Keratinocyte (primary cell): ENCODE measurements around the gene NPAS3. TPM values are rescaled to one million over a fixed set of nuclear protein-coding genes. Genes with fewer than 3 reads are reported as not detected.

Experiments used
- DNase-seq: peaks from one replicate; pipeline ENCODE4 v3.0.0-alpha.2; 2011; ENCODE audit warnings: low read depth, missing footprints, low spot score
- FAIRE-seq: peaks from 2 replicates; lab custom pipeline; 2011; peaks lifted over from hg19 to GRCh38; lab: Jason Lieb, UNC
- H2AFZ ChIP-seq: 2 replicates; pipeline ENCODE4 v1.6.0; 2012; ENCODE audit warnings: low read length, control low read depth, inconsistent platforms; ENCODE audit not compliant: control insufficient read depth
- H3K27ac ChIP-seq: 2 replicates; pipeline ENCODE4 v1.5.1; 2011; ENCODE audit warnings: low read length; ENCODE audit not compliant: control insufficient read depth, insufficient read depth
- H3K27me3 ChIP-seq: 3 replicates; pipeline ENCODE4 v1.6.0; 2011; ENCODE audit warnings: low read length; ENCODE audit not compliant: control insufficient read depth, insufficient read depth; ENCODE audit errors: extremely low read depth
- H3K36me3 ChIP-seq, 2 experiments: 2 replicates in 1 of 2; 3 replicates in 1 of 2; pipeline ENCODE4 v1.5.1; 2011; ENCODE audit warnings: low read length in 2 of 2, mild to moderate bottlenecking in 1 of 2; ENCODE audit not compliant: control insufficient read depth in 2 of 2, insufficient read depth in 2 of 2; ENCODE audit errors: extremely low read depth in 1 of 2
- H3K4me1 ChIP-seq: 3 replicates; pipeline ENCODE4 v1.5.1; 2011; ENCODE audit warnings: low read length; ENCODE audit not compliant: control insufficient read depth, insufficient read depth; ENCODE audit errors: extremely low read depth
- H3K4me2 ChIP-seq: 3 replicates; pipeline ENCODE4 v1.6.0; 2011; ENCODE audit warnings: low read depth, low read length; ENCODE audit not compliant: control insufficient read depth, insufficient read depth; ENCODE audit errors: extremely low read depth
- H3K4me3 ChIP-seq, 3 experiments: fragments of 200-600 bp in 1 of 3; sonication (generic) in 1 of 3; 2 replicates in 2 of 3; 3 replicates in 1 of 3; pipeline ENCODE4 v1.5.1; 2011 to 2016; ENCODE audit warnings: low read length in 3 of 3, mild to moderate bottlenecking in 3 of 3, control low read depth in 2 of 3, inconsistent platforms in 1 of 3, low read depth in 1 of 3, mixed read lengths in 1 of 3, mixed run types in 1 of 3, moderate library complexity in 1 of 3; ENCODE audit not compliant: control insufficient read depth in 2 of 3, insufficient read depth in 2 of 3; ENCODE audit errors: extremely low read depth in 1 of 3
- H3K79me2 ChIP-seq: 2 replicates; pipeline ENCODE4 v1.6.0; 2012; ENCODE audit warnings: low read length; ENCODE audit not compliant: control insufficient read depth, insufficient read depth
- H3K9ac ChIP-seq: 3 replicates; pipeline ENCODE4 v1.6.0; 2011; ENCODE audit warnings: low read length; ENCODE audit not compliant: control insufficient read depth, insufficient read depth; ENCODE audit errors: extremely low read depth
- H3K9me1 ChIP-seq: 3 replicates; pipeline ENCODE4 v1.6.0; 2011; ENCODE audit warnings: low read length; ENCODE audit not compliant: control insufficient read depth, insufficient read depth; ENCODE audit errors: extremely low read depth
- H3K9me3 ChIP-seq: 2 replicates; pipeline ENCODE4 v1.5.1; 2012; ENCODE audit warnings: low read depth, low read length; ENCODE audit not compliant: control insufficient read depth
- H4K20me1 ChIP-seq: 3 replicates; pipeline ENCODE4 v1.6.0; 2011; ENCODE audit warnings: low read length; ENCODE audit not compliant: control insufficient read depth, insufficient read depth; ENCODE audit errors: extremely low read depth
- CTCF ChIP-seq, 3 experiments: IDR thresholded peaks in 1 of 3; conservative IDR thresholded peaks in 1 of 3; optimal IDR thresholded peaks in 1 of 3; 2 replicates in 2 of 3; 3 replicates in 1 of 3; pipeline versions ENCODE3 to v1.5.1; 2011; ENCODE audit warnings: low read length in 3 of 3, mild to moderate bottlenecking in 3 of 3, moderate library complexity in 2 of 3, control low read depth in 1 of 3, inconsistent platforms in 1 of 3; ENCODE audit not compliant: insufficient read depth in 2 of 3; ENCODE audit errors: extremely low read depth in 1 of 3
- EZH2 ChIP-seq: IDR thresholded peaks from one replicate; pipeline ENCODE4 v1.6.1; 2012; ENCODE audit warnings: inconsistent platforms, mild to moderate bottlenecking, low read length, moderate library complexity
- dilution Hi-C: fragments of 300-500 bp; cut with MboI; formaldehyde crosslinking; loops from one replicate; pipeline ENCODE4 v1.7.0; 2020; ENCODE audit warnings: low sequenced_read_pairs; ENCODE audit not compliant: extremely low pct_ligation_motif_present
- polyA plus RNA-seq, 5 experiments: library from polyadenylated mRNA; depleted of rRNA in 3 of 5; stranded (reverse) in 3 of 5; stranded (forward) in 1 of 5; unstranded in 1 of 5; fragments of >200 nt; gene quantifications; 1 replicate in 1 of 5; 2 replicates in 3 of 5; 3 replicates in 1 of 5; pipeline versions ENCODE4 v1.2.1 to v1.2.3, GENCODE V29; 2011 to 2012; ENCODE audit warnings: missing spikeins in 2 of 5, low read depth in 1 of 5, low replicate concordance in 1 of 5

Gene NPAS3
- polyA plus RNA-seq, 1 donor (not counting 4 experiments of a cell fraction or from before 2014, with no cell fraction given) = 0.07 TPM

- Histone ChIP-seq H3K4me3 (no peak overlapping the region), H3K9me1 (no peaks in the 10 kb centered on the region), H3K4me1 (no peaks in the 10 kb centered on the region), H4K20me1 (no peaks in the 10 kb centered on the region), H3K9ac (no peak overlapping the region), H3K9me3 (no peaks in the 10 kb centered on the region), H3K27me3 (no peaks in the 10 kb centered on the region), H3K27ac (no peak overlapping the region), H3K36me3 (no peaks in the 10 kb centered on the region), H3K4me2 (no peak overlapping the region), H2AFZ (no peak overlapping the region), H3K79me2 (no peaks in the 10 kb centered on the region)
- TF ChIP-seq EZH2 (no peak), CTCF (optimal IDR thresholded peaks at IDR 0.05 in 1 of 3, IDR thresholded peaks at IDR 0.05 in 1 of 3, conservative IDR thresholded peaks at IDR 0.05 in 1 of 3; ENCODE audit: extremely low read depth in 1 of 3, insufficient read depth in 2 of 3, low read length in 3 of 3) (no peak)
- dilution Hi-C loops = no loop called here
- DNase-seq (no peak), FAIRE-seq (no peak)
These were observed 788.0 kb downstream of the NPAS3 start for GRCh38 chr14:33726685-33727084.

GRCh38 chr14:33727606-33728005 is 788.9 kb downstream of the NPAS3 start:
- no peaks in the 10 kb centered on the region for H3K9me3 ChIP-seq
- H3K27ac ChIP-seq = no peak overlapping the region
- no peaks in the 10 kb centered on the region for H3K9me1 ChIP-seq
- dilution Hi-C loops = no loop called here
- no peak overlapping the region for H3K4me3 ChIP-seq
- H3K79me2 ChIP-seq = no peaks in the 10 kb centered on the region
- no peak overlapping the region for H3K4me2 ChIP-seq
- FAIRE-seq (no peak), DNase-seq (no peak)
- TF ChIP-seq CTCF (optimal IDR thresholded peaks at IDR 0.05 in 1 of 3, IDR thresholded peaks at IDR 0.05 in 1 of 3, conservative IDR thresholded peaks at IDR 0.05 in 1 of 3; ENCODE audit: extremely low read depth in 1 of 3, insufficient read depth in 2 of 3, low read length in 3 of 3) (no peak), EZH2 (no peak)
- H3K36me3 ChIP-seq = no peaks in the 10 kb centered on the region
- no peak overlapping the region for H3K9ac ChIP-seq
- no peak overlapping the region for H2AFZ ChIP-seq
- H3K4me1 ChIP-seq = no peaks in the 10 kb centered on the region
- H4K20me1 ChIP-seq = no peaks in the 10 kb centered on the region
- H3K27me3 ChIP-seq = no peaks in the 10 kb centered on the region
